Measurements from ENCODE around the gene ZNF287. TPM values are rescaled to one million over a fixed set of nuclear protein-coding genes. Genes with fewer than 3 reads are reported as not detected.

Gene ZNF287
- total and polyA plus RNA-seq, 2 donors (not counting 3 experiments of a cell fraction or from before 2014, with no cell fraction given) = 3.6 to 5.5 TPM

- H3K27ac ChIP-seq (ENCODE audit: insufficient read depth, low read depth, low read length) = no peak overlapping the region
- no peak for FAIRE-seq
- no peaks in the 10 kb centered on the region for H3K4me1 ChIP-seq (ENCODE audit: control insufficient read depth, extremely low read depth, insufficient read depth, low read length)
- no peak for TF ChIP-seq FOS (IDR thresholded peaks at IDR 0.05; ENCODE audit: borderline replicate concordance, insufficient read depth, low read length)
- no peak for TF ChIP-seq CTCF (IDR thresholded peaks at IDR 0.05; ENCODE audit: extremely low read depth in 1 of 2, insufficient read depth in 1 of 2, low read depth in 1 of 2, low read length in 2 of 2)
- TF ChIP-seq POLR2A (IDR thresholded peaks at IDR 0.05; ENCODE audit: low read depth, low read length) = no peak
- TF ChIP-seq GATA2 (IDR thresholded peaks at IDR 0.05; ENCODE audit: insufficient read depth, insufficient read length, low read depth, low read length) = no peak
- no peak for TF ChIP-seq POLR2AphosphoS5 (IDR thresholded peaks at IDR 0.05; ENCODE audit: insufficient read depth, low read depth, low read length)
- no peak for TF ChIP-seq JUN (IDR thresholded peaks at IDR 0.05; ENCODE audit: borderline replicate concordance, insufficient read depth, insufficient read length, low read depth)
- TF ChIP-seq EZH2 (IDR thresholded peaks at IDR 0.05; ENCODE audit: borderline replicate concordance, low read depth, low read length, severe bottlenecking) = no peak
- no peak overlapping the region for H3K4me3 ChIP-seq (replicated peaks in 1 of 3; ENCODE audit: insufficient read depth in 1 of 3, low read depth in 1 of 3, low read length in 3 of 3)
- no peaks in the 10 kb centered on the region for H3K36me3 ChIP-seq (ENCODE audit: control insufficient read depth in 2 of 2, extremely low read depth in 1 of 2, insufficient read depth in 2 of 2, low read length in 2 of 2)
- no peak overlapping the region for H3K4me2 ChIP-seq (ENCODE audit: insufficient read depth, low read length)
- ChIA-PET CTCF (interaction anchor here (0.7 to 2.9 kb wide), 3 partner anchors 14 to 83 kb away, joined by 4 to 11 read pairs (median 4); partner anchors contain the start of gene LRRC75A), POLR2A (no interaction called here)
- intact Hi-C loops (cut with micrococcal nuclease) (no loop called here), dilution Hi-C loops (cut with MboI; ENCODE audit: extremely low pct_ligation_motif_present, low sequenced_read_pairs) (no loop called here)
- no peak overlapping the region for H2AFZ ChIP-seq (ENCODE audit: low read depth, low read length)
- H3K9me3 ChIP-seq (replicated peaks; ENCODE audit: control insufficient read depth, insufficient read depth, low read length) = no peaks in the 10 kb centered on the region
- H3K9ac ChIP-seq (replicated peaks; ENCODE audit: extremely low read depth, insufficient read depth, low read length) = no peak overlapping the region
- H3K79me2 ChIP-seq (ENCODE audit: control insufficient read depth, insufficient read depth, low read length) = no peaks in the 10 kb centered on the region
- H4K20me1 ChIP-seq (replicated peaks; ENCODE audit: control insufficient read depth, extremely low read depth, insufficient read depth, low read length) = no peaks in the 10 kb centered on the region
- H3K27me3 ChIP-seq (ENCODE audit: control insufficient read depth in 2 of 2, insufficient read depth in 2 of 2, low read length in 2 of 2) = peaks cover 7 to 12% of the 10 kb centered on the region in 2 experiments
- H3K9me1 ChIP-seq (replicated peaks; ENCODE audit: control insufficient read depth, extremely low read depth, insufficient read depth, low read length) = no peaks in the 10 kb centered on the region
- BruUV-seq (replicated peaks) = no TSS peak
- DNase-seq (ENCODE audit: low read depth, low spot score) = no peak
Observed at GRCh38 chr17:16506188-16506587, 62.8 kb downstream of the ZNF287 start.

Measured in endothelial cell of umbilical vein (primary cell).